Middle frontal gyrus (tissue), 1 donor: ENCODE data around the gene LRRC32.
"Not testable (repeated sequence)": the region's sequence is repeated elsewhere in the genome, so short reads cannot be mapped to it uniquely, and the experiment has no call there.

Experiments used
- DNase-seq: peaks from one replicate; pipeline ENCODE4 v3.0.0-alpha.2; 2015; ENCODE audit warnings: low spot score; ENCODE audit errors: extremely low spot score

Gene LRRC32

GRCh38 chr11:76616676-76617552 is 53.6 kb downstream of the LRRC32 start:
- DNase-seq, result no peak

GRCh38 chr11:76615950-76616349 is 54.6 kb downstream of the LRRC32 start:
- no peak for DNase-seq

DNA sequence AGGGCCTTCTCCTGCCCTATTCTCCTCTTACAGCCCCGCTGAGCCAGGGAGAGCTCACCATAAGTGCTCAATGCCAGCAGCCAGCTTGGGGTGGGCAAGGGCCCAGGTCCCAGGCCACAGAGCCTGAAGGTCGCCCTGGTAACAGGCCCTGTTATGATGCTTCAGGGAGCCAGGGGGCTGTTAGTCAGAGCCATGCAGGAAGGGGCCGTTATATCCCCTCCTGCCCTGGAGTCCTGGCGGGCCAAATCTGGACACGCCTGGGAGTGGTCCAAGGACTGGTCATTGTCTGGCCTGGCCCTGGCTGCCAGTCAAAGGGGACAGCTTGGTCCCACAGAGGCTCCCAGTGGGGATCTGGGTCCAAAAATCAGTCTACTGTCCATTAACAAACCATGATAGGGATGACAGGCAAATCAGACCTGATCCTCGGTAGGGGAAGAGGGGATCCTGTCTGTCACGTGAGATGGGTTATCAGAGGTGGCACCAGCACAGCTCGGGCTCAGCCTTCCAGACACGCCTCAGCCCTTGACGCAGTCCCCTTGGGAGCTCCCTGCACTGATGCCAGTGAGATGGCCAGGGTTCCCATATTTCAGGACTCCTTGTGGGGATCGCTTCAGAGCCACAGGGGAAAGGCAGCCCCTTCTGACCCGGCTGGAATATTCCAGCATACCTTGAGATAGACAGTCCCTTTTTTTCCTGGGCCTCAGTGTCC is 55.9 kb downstream of the LRRC32 start:
- DNase-seq, result no peak

DNA sequence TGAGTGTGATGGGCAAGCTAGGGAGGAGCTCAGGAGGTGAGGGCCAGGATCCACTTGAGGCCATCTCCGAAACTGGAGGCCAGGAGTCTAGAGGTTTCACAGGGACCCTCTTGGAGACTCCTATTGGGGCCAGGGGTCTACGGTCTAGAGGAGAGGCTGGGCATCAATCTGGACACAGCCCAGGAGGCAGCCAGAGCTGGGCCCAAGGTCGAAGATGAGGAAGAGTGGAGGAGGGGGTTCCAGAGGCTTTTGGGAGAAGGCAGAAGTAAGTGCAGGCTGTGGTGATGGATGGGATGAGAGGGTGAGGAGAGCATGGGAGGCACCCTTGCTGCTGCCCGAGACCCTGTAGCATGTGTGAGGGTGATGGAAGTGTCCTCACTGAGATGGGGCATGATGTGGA is 56.6 kb downstream of the LRRC32 start:
- DNase-seq, result no peak

GRCh38 chr11:76612226-76612625 is 58.3 kb downstream of the LRRC32 start:
- no peak for DNase-seq

GRCh38 chr11:76610871-76611475 is 59.6 kb downstream of the LRRC32 start:
- no peak for DNase-seq

GRCh38 chr11:76610371-76610770 is 60.2 kb downstream of the LRRC32 start:
- no peak for DNase-seq

DNA sequence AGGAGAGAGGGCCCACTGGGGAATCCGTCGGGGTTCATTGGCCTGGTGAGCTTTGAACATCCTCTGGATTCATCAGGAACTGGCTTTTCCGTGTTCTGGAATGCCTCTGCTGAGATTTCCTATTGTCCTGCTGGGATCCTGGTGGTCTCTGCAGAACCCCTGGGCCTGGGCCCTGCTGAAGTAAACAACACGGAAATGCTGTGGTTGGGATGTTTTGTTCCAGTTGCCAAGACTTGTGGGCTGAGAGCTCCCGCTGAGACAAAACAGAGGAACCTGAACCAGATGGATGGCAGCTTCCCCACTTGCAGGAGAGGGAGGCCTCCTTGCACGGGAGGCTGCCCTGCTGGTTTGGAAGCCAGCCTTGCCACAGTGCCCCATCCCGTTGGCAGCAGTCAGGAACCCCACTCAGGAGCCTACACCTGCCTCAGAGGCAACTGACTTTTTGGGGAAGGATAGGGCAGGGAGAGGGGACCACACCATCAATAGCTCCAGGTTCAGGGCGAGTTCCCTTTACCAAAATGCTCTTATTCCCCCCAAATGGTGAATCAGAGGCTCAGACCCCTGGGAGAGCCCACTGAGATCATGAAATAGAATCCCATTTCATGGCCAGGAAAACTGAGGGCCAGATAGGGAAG is 60.7 kb downstream of the LRRC32 start:
- DNase-seq, result no peak

GRCh38 chr11:76608879-76609460 is 61.6 kb downstream of the LRRC32 start:
- DNase-seq, result not testable (repeated sequence)

- DNase-seq, result not testable (repeated sequence)
These were observed 62.3 kb downstream of the LRRC32 start for GRCh38 chr11:76608228-76608627.
